Right kidney (tissue), 9 donors: ENCODE results near the gene CLIC3.
A peak's percentile ranks its signal among the peaks of the same experiment; 100 is the strongest.
"Not testable (repeated sequence)": the region's sequence is repeated elsewhere in the genome, so short reads cannot be mapped to it uniquely, and the experiment has no call there.

Experiments
- DNase-seq: peaks from one replicate; pipeline ENCODE4 v3.0.0-alpha.2; 2016
- long read RNA-seq, 8 donors: transcript quantifications; one replicate each; lab custom pipeline, GENCODE V29; 2026

The CLIC3 gene
- long read RNA-seq, donor 1: 0 reads
- long read RNA-seq, donor 2: 0 reads
- long read RNA-seq, donor 3: 0 reads
- long read RNA-seq, donor 4: 0 reads
- long read RNA-seq, donor 5: 0 reads
- long read RNA-seq, donor 6, partial matches to known transcripts: 0 of 2 reads
- long read RNA-seq, donor 6, other reads (novel, unspliced or antisense): 0 of 2 reads
- long read RNA-seq, donor 7: 0 reads
- long read RNA-seq, donor 8, partial matches to known transcripts: 0 of 1 reads
- long read RNA-seq, donor 8, other reads (novel, unspliced or antisense): 0 of 1 reads

- DNase-seq: no peak
These were observed at the start of gene CLIC3 for GRCh38 chr9:136996361-136997292. CLIC3 (minus strand) TSS chr9:136996568; CDS start chr9:136996543, 25 bp downstream.

- no peak for DNase-seq
These were observed 49.1 kb upstream of the CLIC3 start for GRCh38 chr9:137045294-137046087.

DNA sequence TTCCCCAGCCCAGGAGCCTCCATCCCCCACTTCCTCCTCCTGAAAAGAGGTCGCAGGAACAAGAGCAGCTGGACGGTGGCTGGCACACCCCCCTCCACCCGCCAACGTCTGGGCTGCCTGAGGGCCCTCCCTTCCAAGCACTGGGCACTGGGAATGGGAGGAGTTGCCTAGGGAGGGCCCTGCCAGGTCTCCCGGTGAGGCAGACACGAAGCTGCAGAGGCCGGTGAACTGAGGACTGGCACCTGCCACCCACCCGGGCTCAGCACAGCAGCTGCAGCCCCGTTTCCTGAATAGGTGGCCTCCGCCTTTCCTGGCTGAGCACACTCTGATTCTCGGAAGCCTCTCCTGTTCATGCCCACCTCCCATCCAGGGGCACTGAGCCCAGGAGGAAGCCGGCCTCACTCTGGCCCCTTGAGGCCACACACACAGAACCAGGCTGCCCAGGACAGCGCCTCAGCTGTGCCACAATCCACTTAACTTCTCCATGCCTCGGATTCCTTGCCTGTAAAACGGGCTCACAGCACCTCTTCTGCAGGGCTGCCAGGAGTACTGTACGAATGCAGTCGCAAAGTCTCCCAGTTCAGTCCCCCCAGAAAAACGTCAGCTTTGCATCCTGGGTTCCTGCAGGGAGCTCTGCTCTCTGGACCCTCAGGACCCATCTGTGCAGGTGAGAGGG is 48.3 kb upstream of the CLIC3 start:
- no peak for DNase-seq

DNA sequence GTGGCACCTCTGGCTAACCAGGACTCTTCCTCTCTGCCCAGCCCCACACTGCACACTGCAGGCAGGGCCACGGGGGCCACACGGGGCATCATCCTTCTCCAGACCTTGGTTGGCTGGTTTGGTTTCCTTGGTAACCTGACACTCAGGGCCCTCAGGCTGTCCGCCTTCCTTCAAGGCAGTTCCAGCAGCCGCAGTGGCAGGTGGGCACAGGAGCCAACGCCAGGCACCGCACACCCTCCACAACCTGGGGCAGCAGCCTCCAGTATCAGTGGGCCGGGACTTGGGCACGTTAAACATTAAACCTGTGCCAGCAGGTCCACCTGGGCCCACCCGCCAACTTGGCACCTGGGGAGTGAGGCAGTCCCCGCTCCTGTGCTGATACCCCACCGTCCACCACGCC is 47.7 kb upstream of the CLIC3 start:
- no peak for DNase-seq

- no peak for DNase-seq
These were observed 46.7 kb upstream of the CLIC3 start for GRCh38 chr9:137042751-137043727.

GRCh38 chr9:137041124-137041523 is 44.8 kb upstream of the CLIC3 start:
- DNase-seq: no peak

- no peak for DNase-seq
These were observed 44.2 kb upstream of the CLIC3 start for GRCh38 chr9:137040568-137040967.

DNA sequence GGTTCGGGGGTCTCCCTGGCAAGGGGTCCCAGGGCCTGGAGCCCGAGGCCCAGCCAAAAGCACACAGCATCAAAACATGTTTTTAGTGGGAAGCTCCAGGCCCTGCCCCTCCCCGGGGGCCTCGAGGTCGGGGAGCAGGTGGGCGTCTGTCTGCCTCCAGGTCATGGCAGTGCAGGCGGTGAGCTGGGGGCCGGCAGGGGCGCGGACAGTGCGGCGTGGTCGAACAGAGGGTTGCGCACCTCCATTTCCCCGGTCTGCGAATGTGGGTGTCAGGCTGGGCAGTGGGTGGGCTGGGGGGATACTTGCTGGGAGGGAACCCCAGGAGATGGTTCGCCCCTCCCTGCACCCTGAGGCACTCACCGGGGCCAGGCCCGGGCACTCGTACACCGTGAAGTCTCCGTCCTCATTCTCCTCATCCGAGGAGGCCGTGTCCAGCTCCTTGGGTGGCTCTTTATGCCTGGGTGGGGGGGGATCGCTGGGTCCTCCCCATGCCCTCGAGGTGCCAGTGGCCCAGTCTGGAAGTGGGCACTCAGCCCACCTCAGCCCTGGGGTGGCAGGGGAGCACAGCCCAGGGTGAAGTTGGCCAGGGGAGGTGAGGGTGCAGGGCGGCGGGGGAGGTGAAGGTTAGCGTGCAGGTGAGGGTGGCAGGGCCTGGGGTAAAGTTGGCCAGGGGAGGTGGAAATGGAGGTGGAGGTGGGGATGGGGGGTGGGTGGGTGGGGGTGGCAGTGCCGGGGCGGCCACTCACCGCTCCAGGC is 43.4 kb upstream of the CLIC3 start:
- DNase-seq: no peak

- DNase-seq: no peak
These were observed 42.5 kb upstream of the CLIC3 start for GRCh38 chr9:137038916-137039315.

DNA sequence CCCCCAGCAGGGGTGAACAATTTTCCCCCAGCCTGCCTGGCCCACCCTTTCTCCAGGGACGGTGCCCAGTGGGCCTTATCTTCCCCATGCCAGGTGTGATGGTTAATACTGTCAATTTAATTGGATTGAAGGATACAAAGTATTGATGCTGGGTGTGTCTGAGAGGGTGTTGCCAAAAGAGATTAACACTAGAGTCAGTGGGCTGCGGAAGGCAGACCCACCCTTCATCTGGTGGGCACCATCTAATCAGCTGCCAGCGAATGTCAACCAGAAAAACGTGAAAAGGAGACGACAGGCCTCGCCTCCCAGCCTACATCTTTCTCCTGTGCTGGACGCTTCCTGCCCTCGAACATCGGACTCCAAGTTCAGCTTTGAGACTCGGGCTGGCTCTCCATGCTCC is 41.1 kb upstream of the CLIC3 start:
- no peak for DNase-seq

GRCh38 chr9:137037035-137037434 is 40.7 kb upstream of the CLIC3 start:
- DNase-seq: no peak

DNA sequence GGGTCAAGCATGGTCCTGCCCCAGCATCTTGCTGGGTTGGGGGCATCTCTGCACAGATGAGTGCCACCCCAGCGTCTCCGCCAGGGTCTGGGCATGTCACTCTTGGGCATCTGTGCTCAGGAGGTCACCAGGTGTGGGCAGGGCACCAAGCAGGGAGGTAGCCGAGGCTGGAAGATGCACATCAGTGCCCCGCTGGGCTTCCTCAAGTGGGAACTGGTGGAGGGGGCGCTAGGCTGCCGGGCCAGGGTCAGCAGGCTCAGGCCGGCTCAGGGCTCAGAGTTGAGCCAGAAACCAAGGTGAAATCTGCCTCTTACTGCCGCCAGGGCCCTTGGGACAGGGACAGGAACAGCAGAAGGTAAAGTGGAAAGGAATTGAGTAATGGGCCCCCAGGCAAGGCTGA is 39.6 kb upstream of the CLIC3 start:
- no peak for DNase-seq

DNA sequence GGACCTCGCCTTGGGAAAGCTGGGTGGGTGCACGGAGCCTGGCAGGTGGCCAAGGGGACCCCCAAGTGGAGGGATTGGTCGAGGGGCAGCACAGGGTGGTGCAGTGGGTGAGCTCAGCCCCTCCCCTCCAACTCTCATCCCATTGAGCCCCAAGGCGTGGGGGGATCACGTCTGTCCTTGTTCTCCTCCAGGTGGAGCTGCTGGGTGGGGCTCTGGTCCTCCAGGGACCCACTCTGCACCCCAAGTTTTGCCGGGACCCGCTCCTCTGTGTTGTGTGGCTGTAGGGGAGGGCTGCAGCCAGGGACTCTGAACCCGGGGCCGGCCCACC is 39.1 kb upstream of the CLIC3 start:
- no peak for DNase-seq

- DNase-seq: peak; percentile 70
These were observed 38.5 kb upstream of the CLIC3 start for GRCh38 chr9:137034709-137035506.

GRCh38 chr9:137034039-137034708 is 37.8 kb upstream of the CLIC3 start:
- no peak for DNase-seq

- DNase-seq: not testable (repeated sequence)
These were observed 37.1 kb upstream of the CLIC3 start for GRCh38 chr9:137033481-137033880.

- DNase-seq: no peak
These were observed 36.5 kb upstream of the CLIC3 start for GRCh38 chr9:137032858-137033257.

DNA sequence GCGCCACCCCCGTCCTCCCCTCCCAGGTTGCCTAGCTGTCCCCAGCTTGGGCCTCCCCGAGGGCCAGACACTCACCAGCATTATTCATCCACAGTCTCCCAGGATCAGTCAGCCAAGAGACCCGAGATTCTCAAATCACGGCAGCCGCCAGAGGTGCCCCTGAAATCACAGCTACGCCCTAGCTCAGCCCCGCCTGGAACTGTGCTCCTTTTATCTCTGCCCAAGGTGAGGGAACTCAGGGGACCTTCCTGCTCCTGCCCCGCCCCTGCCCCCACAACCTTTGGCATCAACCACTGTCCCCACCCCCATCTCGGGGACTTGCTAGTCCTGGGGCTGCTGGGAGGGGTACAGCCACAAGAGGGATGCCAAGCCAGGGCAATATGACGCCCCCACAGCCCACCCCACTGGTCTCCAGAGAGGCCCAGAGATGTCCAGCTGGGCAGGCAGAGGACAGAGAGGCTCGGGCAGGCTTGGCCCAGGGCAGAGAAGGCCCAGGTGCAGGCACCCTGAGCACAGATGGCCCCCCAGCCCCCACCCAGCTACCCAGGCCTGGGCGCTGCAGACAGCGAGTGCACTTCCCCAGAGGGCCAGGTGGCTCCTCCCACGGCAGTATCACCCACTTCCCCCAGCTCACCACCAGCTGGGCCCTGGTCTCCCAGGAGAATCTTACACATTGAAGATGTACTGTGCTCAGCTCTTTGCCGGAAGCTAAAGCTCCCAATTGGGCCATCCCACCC is 35.7 kb upstream of the CLIC3 start, which contains the start of gene FUT7:
FUT7 (minus strand) TSS at position 185 of the 737 bp plus-strand sequence; CDS start at position 88, 97 bp downstream.
- DNase-seq: no peak
